Activated CD8-positive, alpha-beta memory T cell treated with anti-CD3 and anti-CD28 coated beads, Interleukin-2, amount 50 U/mL, for 24 hours (primary cell): ENCODE measurements around the gene ZNF648.
"Not testable (repeated sequence)": the region's sequence is repeated elsewhere in the genome, so short reads cannot be mapped to it uniquely, and the experiment has no call there.

Source experiments
- DNase-seq: peaks from one replicate; pipeline ENCODE4 v3.0.0-alpha.2; 2020; ENCODE audit errors: extremely low read depth

ZNF648 gene

DNA sequence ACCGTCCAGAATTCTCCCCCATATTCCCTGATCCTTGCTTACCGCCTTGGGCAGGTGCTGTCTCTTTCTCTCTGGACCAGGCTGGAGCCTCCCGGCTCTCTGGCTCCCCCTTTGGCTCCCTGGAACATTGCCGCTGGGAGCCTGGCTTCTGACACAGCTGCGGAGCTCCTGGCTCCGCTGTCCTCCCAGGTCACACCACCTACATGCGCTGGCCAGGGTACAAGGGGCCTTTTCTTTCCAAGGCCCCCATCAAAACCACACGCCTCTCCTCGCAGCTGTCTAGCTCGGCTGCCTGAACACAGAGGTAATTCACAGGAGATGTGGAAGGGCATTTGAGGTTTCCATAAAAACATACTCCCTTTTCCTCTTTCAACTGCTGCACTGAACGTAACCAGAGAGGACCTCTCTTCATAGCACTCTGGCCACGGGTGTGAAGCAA is 7.5 kb upstream of the ZNF648 start:
- no peak for DNase-seq

DNA sequence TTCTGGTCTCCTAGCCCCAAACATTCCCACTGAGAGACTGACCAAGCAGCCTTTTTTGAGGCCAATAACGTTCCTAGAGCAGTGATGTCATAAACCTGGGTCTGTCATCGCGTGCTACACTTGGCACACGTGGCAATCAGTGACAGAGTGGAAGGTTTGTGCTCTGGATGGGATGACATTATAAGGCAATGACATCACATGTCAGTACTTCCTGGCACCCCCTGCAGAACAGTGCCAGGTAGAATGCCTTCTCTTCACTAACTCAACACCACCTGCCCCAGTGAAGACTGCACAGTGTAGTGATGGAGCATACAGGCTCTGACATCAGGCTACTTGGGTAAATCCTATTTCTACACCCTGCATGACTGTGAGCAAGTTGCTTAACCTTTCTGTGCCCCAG is 5.4 kb upstream of the ZNF648 start:
- no peak for DNase-seq

DNA sequence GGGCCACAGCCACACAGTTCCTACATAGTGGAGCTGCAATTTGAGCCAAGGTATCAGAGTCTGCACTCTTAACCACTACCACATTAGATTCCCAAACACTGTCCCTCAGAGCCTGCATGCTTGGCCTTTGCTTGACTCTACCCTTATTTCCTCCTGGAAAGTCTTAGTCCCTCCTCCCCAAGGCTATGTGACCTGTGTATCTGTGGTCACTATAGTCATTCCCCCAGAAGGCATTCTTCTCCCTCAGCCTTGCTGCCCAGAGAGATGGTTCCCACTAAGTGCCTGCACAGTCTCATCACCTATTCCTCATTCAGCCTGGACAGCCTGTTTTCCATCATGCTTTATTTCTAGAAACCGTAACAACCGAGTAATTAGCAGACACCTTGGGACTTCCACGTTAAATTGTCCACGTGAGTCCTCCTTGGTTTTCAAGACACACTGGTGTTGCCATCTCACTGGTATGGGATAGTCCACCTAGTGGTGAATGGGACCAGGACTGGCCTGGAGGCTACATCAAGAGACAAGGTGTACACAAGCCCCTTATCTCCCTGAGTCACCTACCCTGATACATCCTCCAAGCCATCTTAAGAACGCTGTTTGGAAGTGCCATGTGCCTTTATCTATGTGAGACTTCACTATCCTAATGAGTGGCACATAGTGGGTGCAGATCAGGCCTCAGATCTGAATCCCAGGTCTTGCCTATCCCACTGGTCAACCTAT is 3.8 kb upstream of the ZNF648 start:
- no peak for DNase-seq

DNA sequence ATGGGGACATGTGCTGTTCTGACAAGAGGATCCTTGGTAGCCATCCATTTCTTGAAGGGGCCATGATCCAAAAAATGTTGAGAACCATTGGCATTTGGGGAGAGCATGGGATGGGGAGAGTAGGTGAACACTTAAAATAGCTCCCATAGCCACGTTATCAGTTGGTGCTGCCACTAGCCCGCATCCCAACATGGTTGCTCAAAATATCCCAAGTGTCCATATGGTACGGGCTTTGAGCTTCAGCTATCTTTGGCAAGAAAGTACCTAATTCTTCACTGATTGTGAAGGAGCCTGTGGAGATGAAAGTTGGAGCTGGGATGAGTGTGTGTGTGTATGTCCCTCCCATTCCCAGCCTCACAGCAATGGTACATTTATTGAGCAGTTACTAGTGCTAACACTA is 3.1 kb upstream of the ZNF648 start:
- no peak for DNase-seq

DNA sequence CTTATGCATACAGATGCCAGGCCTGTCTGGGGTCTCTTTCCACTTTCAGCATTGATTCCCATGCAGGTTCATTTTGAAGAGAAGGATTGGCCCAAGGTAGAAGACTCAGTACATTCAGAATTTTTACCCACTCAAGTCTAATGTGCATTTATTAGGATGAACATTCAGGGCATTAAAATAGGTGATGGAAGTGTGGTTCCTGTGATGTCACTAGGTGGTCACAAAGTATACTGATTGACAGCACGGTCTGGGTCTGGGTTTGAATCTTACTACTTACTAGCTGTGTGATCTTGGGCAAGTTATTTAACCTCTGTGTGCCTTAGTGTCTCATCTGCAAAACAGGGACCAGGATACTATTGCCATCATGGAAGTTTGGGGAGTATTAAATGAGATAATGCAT is 711 bp upstream of the ZNF648 start:
- no peak for DNase-seq

DNA sequence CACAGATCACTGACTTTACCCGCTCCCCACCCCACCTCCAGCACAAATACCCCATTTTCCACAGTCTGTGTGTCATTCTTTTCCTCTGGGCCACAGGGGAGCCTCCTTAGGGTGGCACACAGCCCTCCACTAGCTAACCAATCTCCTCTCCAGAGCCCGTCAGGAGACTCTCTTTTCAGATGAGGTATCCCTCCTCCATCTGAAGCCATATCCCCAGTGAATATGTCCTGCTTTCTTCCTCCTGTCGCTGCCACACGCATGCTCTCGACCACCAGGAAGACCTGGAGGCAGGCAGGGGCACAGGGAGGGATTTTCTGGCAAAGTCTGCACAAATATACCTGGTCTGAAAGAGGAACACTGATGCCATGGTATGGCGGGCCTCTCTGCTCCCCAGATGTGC is 635 bp downstream of the ZNF648 start:
- no peak for DNase-seq

DNA sequence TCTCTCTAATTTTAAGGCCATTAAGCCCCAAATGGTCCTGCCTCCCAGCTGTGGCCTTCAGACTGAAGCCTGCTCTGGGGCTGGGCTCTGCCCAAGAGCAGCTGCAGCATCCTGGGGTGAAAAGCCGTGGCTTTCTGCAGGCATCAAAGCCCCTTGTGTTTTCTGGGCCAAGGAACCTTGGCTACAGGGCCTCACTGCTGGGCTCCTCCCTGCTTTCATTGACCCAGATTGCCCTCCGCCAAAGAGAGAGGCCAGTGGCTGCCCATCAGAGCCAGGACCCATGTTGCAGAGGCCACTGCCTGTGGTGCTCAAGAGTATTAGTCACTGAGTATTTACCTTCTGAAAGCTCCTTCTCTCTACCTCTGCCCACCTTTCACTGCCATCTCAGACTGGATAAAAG is 1.6 kb downstream of the ZNF648 start:
- DNase-seq = no peak

DNA sequence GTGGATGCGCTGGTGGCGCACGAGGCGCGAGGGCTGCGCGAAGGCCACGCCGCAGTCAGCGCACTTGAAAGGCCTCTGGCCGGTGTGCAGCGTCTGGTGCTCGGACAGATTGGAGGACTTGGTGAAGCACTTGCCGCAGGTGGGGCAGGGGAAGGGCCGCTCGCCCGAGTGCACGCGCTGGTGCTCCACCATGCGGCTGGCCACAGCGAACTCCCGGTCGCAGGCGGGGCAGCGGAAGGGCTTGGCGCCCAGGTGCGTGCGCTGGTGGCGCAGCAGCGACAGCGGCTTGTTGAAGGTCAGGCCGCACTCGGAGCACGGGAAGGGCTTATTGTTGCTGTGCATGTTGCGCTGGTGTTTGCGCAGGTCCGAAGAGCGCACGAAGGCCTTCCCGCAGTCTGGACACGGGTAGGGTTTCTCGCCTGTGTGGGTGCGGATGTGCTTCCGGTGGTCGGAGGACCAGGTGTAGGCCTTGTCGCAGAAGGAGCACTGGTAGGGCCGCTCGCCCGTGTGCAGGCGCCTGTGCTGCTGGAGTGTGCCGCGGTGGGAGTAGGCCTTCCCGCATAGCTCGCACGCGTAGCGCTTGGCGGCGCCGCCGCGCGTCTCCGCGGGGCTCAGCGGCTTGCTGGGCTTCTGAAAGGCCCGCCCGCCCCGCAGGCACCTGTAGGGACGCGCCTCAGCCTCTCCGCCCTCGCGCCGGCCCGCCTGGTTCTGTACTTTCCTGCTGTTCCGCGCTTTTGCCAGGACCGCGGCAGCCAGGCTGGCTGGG is 4.7 kb downstream of the ZNF648 start:
- DNase-seq = no peak

DNA sequence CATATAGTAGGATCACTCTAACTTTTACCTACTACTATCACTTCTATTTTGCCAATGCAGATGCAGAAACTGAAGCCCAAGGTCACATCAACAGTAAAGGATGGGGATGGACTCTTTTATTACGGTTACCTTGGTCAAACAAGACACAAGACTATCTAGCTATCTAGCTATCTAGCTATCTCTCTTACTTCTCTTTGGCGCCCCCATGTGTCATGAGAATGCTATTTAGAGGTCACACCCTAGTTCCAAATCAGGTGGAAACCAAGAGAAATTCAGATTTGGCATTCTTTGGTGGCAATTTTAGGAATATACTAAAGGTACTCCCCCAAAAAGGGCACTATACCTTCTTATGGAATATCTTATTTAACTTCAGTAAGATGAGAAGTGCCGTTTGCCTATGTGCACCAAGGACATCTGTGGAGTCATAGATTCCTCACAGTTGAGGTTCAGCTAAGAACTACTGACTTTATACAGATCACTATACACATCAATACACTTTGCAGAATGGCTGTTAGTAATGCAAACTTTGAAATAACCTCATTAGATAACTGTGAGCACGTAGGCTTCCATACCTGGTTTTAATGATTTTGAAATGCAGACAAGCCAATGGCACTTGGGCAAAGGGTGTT is 6.7 kb downstream of the ZNF648 start:
- DNase-seq = peak; percentile 26

DNA sequence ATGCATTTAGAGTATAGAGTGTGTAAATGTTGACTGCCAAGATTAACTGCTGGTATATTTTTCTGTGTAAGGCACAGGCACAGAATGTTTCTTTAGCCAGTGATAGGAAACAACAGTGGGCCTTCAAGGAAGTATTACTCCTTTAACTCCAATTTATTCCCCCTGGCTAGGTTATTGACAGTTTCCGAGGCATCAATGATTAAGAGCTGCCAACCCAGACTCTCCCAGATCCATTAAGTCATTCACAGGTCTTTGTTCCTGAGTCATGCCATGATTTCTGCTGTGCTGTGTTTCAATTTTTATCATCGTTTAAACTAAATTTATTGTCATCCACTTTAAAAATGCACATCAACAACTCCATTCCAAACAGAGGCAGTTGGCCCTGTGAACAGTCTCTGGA is 9.2 kb downstream of the ZNF648 start:
- DNase-seq = no peak

DNA sequence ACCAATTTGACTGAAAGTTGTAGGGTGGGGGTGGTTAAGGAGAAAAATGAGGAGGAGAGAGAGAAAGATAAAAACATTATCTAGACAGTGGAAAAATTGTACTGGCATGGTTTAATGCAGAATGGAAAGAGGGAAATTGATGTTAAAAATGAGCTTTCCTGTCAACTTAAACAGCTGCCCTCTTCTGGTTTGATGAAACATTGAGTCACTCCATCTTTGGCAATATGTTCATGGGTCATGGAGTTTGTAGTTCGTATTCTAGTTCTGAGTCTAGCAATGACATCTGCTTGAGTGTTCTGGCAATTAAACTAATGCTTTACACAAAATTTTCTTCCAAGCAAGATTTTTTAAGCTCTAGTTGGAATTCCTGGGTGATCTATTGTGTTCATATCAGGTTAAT is 9.6 kb downstream of the ZNF648 start:
- DNase-seq = no peak

DNA sequence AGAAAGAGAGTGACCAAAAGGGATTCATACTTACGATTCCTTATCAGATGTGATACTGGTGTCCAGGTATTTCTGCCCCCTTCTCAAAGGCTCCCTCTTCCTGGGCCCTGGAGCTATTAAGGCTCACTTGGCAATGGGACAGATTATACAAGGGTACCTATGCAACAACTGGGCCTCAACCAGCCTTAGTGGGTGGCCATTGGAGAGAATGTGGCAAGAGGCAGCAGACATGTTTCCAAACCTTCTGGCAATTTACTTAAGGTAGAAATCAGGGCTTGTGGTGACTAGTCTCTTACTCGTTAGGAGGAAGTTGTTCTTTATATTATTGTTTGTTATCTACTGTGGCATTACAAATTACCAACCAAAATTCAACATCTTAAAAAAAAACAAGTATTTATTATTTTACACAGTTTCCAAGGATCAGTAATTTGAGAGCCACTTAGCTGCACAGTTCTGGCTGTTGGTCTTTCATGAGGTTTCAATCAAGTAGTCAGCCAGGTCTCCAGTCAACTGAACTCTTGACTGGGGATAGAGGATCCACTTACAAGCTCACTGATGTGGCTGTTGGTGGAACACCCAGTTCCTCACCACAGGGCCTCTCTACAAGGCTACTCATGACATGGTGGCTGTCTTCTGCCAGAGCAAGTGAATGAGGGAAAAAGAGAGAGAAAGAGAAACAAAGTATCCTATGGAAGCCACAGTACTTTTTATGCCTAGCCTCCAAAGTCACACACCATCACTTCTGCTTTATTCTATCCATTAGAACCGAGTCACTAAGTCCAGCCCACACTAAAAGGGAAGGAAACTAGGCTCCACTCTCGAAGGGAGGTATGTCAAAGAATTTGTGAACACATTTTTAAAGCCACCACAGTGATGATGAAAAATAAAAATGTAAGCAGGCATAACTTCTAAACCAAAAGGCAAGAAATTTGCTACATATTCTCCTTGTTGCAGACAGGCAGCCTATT is 10.7 kb downstream of the ZNF648 start:
- DNase-seq = no peak

DNA sequence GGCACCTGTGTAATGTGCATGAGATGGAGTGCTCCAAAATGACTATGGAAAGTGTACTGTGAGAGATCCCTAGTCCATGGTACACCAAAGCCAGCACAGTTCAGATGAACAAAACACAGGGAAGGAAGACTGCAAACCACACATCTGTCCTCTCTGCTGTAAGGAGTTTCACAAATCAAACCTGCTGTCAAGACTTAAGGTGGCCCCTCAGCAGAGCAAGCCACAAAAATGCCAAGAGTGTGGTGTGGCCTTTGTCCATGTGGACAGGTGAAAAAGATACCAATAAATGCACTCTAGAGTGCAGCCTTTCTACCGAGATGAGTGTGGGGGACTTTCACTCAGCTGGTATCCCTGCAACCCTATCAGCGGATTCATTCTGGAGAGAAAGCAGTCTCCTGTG is 12.9 kb downstream of the ZNF648 start:
- DNase-seq = no peak

DNA sequence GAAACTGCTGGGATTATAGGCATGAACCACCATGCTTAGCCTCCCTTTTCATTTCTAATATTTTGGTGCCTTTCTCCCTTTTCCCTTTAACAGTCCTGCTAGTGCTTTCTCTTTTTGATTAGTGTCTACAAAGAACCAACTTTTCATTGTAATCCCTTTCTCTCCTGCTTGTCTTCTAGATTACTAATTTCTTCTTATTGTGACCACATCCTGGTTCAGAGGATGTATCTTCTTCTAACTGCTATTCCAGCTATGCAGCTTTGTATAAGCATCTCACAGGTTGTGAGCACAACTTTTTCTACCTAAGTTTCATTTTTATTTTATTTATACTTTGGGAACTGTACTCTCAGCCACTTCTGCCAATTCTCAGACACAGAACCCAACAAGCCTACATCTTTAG is 14.7 kb downstream of the ZNF648 start:
- no peak for DNase-seq

DNA sequence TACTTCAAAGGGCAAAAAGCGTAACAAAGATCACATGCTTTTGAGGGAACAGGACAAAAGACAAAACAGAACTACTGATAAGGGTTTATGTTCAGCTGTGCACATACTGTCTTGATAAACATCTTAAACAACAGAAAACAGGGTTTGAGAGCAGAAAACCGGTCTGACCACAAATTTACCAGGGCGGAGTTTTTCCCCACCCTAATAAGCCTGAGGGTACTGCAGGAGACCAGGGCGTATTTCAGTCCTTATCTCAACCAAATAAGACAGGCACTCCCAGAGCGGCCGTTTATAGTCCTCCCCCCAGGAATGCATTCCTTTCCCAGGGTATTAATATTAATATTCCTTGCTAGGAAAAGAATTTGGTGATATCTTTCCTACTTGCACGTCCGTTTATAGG is 16.0 kb downstream of the ZNF648 start:
- not testable (repeated sequence) for DNase-seq

DNA sequence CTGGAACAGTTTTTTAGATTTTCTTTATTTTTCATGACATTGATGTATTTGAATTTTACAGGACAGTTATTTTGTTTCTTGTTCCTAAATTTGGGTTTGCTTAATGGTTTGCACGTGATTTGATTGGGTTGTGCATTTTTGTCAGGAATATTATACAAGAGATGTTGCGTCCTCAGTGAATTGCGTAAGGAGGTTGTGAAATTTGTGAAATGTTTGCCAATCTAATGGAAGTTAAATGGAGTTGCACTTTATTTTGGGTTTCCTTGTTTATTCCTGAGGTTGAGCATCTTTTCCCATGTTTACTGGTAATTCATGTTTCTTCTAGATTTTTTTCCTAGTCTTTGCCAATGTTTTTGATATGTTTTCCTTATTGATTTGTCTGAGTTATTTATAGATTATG is 19.9 kb downstream of the ZNF648 start:
- DNase-seq = no peak

DNA sequence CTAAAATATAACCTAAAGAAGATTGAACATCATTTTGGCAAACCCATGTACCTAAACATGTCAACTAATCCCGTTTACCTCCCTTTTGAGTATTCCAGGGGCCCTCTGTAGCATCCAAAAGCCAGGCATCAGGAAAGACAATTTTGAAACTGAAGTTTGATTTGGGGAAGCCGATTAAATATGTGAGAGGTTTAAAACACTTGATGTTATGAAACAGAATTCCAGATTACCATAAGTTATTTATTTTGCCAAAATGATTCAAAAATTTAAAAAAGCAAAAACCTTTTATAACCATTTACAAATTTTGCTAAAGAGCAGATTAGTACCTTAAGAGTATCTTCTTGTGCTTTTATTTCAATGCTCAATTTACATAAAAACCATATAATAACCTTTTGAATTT is 23.3 kb downstream of the ZNF648 start:
- no peak for DNase-seq

DNA sequence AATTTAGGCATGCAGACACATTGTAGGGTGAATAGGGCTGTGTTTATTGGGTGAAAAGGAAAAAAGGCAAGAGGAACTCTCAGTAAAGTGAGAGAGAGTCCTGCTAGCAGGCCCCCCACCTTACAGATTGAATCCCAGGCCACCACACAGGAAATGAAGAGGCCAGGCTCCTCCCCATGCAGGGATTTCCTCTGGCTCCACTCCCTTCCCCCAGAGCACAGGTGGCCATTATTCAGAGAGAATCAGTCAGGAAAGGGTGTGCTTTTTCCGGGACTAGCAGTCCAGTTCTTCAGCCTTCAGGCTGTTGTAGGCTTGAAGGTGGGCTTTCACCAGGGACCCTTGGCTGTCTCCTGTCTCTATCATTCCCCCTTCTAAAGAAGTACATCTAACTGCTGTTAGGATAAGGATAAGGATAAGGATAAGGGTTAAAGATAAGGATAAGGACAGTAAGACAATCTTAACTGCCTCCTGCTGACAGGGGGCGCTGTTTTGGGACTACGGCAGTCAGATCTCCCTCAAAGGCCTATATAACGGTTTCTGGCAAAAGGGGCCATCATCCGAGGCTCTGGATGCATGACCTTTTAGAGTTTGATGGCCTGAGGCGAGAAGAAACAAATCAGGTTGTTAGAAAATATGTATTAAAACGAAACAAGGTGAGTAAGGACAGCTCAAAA is 26.3 kb downstream of the ZNF648 start:
- no peak for DNase-seq

DNA sequence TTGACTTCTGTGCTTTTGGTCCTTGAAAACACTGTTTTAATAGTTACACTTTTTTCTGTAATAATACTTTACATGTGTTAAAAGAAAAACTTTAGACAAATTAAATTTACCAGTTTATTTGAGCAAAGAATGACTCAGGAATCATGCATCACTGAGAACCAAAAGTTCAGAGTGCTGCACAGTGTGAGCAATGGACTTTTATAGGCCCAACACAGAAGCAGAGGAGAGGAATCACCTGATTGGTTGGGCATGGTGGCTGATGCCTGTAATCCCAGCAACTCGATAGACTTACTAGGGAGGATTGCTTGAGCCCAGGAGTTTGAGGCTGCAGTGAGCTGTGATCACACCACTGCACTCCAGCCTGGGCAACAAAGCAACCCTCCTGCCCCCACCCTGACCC is 29.3 kb downstream of the ZNF648 start:
- no peak for DNase-seq

DNA sequence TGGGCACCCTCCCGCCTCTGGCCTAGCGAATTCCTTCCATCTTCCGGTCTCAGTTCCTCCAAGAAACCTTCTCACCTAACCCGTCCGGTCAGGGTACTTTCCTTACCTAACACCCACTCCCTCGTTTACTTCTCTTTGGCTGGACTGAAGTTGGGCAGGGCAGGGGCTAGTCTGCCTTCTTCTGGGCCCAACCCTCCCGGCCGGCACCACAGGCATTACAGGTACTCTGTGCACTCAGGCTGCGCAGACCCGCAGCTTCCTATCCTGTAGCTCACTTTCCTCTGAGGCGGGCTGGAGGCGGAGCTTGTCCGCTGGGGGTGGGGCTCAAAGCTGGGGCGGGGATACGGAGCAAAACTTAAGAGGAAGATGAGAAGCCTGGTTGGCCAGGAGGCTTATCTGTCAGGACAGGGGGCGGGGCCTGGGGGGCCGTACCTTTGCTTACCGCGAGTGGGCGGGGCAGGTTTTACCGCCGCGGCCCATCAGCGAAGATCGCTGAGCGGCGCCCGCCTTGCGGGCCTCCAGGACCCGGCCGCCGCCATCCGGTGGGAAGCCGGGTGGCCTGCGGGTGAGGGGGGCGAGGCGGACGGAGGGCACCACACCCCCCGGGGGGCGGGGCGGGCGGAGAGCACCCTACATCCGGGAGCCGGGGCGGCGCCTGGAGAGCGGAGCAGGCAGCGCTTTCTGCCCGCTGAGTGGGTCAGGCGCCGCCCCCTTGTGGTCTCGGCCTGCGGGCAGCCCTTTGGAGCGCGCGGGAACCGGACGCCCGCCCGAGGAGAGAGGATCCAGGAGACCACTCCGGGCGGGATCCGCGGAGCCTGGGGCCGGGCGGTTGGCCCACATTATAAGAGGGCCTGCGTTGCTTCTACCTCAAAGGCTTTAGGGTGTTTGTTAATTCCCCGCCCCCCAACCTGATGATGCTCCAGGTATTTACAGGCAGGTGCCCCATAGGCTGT is 31.9 kb downstream of the ZNF648 start:
- peak; percentile 94 for DNase-seq
